A673 (cell line): ENCODE measurements around the gene TMEM150C. TPM values are rescaled to one million over a fixed set of nuclear protein-coding genes. Genes with fewer than 3 reads are reported as not detected.

ENCODE experiments used
- BruUV-seq: library from RNA; stranded (reverse); fragments of 400-500 nt; replicated peaks from 2 replicates; lab custom pipeline; 2021; lab: Mats Ljungman, UMichigan
- CTCF ChIA-PET: fragments of 300-600 bp; sonication (Branson Sonifier 250); formaldehyde crosslinking; loops from one replicate; lab custom pipeline; 2022; ENCODE audit warnings: antibody characterized with exemption; lab: Charles Lee
- POLR2A ChIA-PET: fragments of 300-600 bp; sonication (Branson Sonifier 250); formaldehyde crosslinking; loops from one replicate; lab custom pipeline; 2022; ENCODE audit warnings: antibody characterized with exemption; ENCODE audit not compliant: low non-redundant PET; lab: Charles Lee
- DNase-seq: peaks from one replicate; pipeline ENCODE4 v3.0.0-alpha.2; 2015; ENCODE audit warnings: low spot score
- H3K27ac ChIP-seq: fragments of 200-600 bp; sonication (generic); 2 replicates; pipeline ENCODE4 v1.5.1; 2016; ENCODE audit warnings: mixed run types, low read depth, mild to moderate bottlenecking, mixed read lengths, antibody characterized with exemption, low read length; ENCODE audit not compliant: poor library complexity, severe bottlenecking
- H3K27me3 ChIP-seq: fragments of 200-600 bp; sonication (generic); replicated peaks from 2 replicates; pipeline ENCODE4 v1.6.1; 2017; ENCODE audit warnings: mixed run types, low read depth, mild to moderate bottlenecking, mixed read lengths, antibody characterized with exemption, low read length; ENCODE audit not compliant: insufficient read depth, poor library complexity
- H3K36me3 ChIP-seq: fragments of 200-600 bp; sonication (generic); 2 replicates; pipeline ENCODE4 v1.6.1; 2016; ENCODE audit warnings: mixed run types, mild to moderate bottlenecking, mixed read lengths, antibody characterized with exemption, low read length; ENCODE audit not compliant: insufficient read depth, poor library complexity, severe bottlenecking
- H3K4me1 ChIP-seq: fragments of 200-600 bp; sonication (generic); 2 replicates; pipeline ENCODE4 v1.6.1; 2017; ENCODE audit warnings: mixed run types, mild to moderate bottlenecking, mixed read lengths, antibody characterized with exemption, low read length; ENCODE audit not compliant: insufficient read depth, poor library complexity, severe bottlenecking
- H3K4me3 ChIP-seq: fragments of 200-600 bp; sonication (generic); 2 replicates; pipeline ENCODE4 v1.5.1; 2016; ENCODE audit warnings: low read depth, mixed run types, mild to moderate bottlenecking, mixed read lengths, low read length; ENCODE audit not compliant: poor library complexity, severe bottlenecking
- H3K9me3 ChIP-seq: fragments of 200-600 bp; sonication (generic); 2 replicates; pipeline ENCODE4 v1.6.1; 2016; ENCODE audit warnings: mixed run types, low read depth, mild to moderate bottlenecking, mixed read lengths, antibody characterized with exemption, low read length; ENCODE audit not compliant: poor library complexity, severe bottlenecking
- CTCF ChIP-seq: fragments of 300-800, 200-600 bp; sonication (generic); conservative IDR thresholded peaks from 2 replicates; pipeline ENCODE4 v1.5.1; 2017; ENCODE audit warnings: low read depth, mild to moderate bottlenecking, antibody characterized with exemption, low read length, moderate library complexity, mixed read lengths
- EZH2 ChIP-seq: fragments of 200-600 bp; sonication (generic); IDR thresholded peaks from 2 replicates; pipeline ENCODE4 v1.6.1; 2017; ENCODE audit warnings: borderline replicate concordance, low read depth, mild to moderate bottlenecking, mixed read lengths, antibody characterized with exemption, low read length; ENCODE audit not compliant: poor library complexity, severe bottlenecking
- intact Hi-C: fragments of 100-400 bp; cut with micrococcal nuclease; formaldehyde crosslinking; loops from one replicate; pipeline ENCODE4 v1.10.0; 2022; ENCODE audit not compliant: unreplicated experiment
- total RNA-seq: library from RNA; stranded (reverse); gene quantifications from 2 replicates; pipeline ENCODE4 v1.2.3, GENCODE V29; 2021

TMEM150C gene
- total RNA-seq, 1 experiment from 2014 or later, result 0.34 TPM

- Histone ChIP-seq H3K27ac (no peak overlapping the region), H3K4me3 (no peak overlapping the region), H3K4me1 (no peaks in the 10 kb centered on the region), H3K9me3 (no peaks in the 10 kb centered on the region), H3K27me3 (no peaks in the 10 kb centered on the region), H3K36me3 (no peaks in the 10 kb centered on the region)
- ChIA-PET POLR2A (no interaction called here), CTCF (no interaction called here)
- DNase-seq, result no peak
- TF ChIP-seq CTCF (no peak), EZH2 (no peak)
- no TSS peak for BruUV-seq
- intact Hi-C loops, result no loop called here
These were observed 67.9 kb downstream of the TMEM150C start for GRCh38 chr4:82493721-82494425.

GRCh38 chr4:82491251-82491960 is 70.4 kb downstream of the TMEM150C start:
- H3K27ac ChIP-seq, result no peak overlapping the region
- CTCF ChIA-PET, result no interaction called here
- BruUV-seq, result no TSS peak
- no peaks in the 10 kb centered on the region for H3K36me3 ChIP-seq
- POLR2A ChIA-PET, result no interaction called here
- DNase-seq, result no peak
- no peaks in the 10 kb centered on the region for H3K27me3 ChIP-seq
- H3K4me3 ChIP-seq, result no peak overlapping the region
- intact Hi-C loops, result no loop called here
- no peaks in the 10 kb centered on the region for H3K9me3 ChIP-seq
- H3K4me1 ChIP-seq, result no peaks in the 10 kb centered on the region
- no peak for TF ChIP-seq CTCF
- no peak for TF ChIP-seq EZH2

GRCh38 chr4:82489987-82490386 is 71.8 kb downstream of the TMEM150C start:
- CTCF ChIA-PET, result no interaction called here
- DNase-seq, result no peak
- intact Hi-C loops, result no loop called here
- Histone ChIP-seq H3K4me1 (no peaks in the 10 kb centered on the region), H3K9me3 (no peaks in the 10 kb centered on the region), H3K4me3 (no peak overlapping the region), H3K36me3 (no peaks in the 10 kb centered on the region), H3K27me3 (no peaks in the 10 kb centered on the region), H3K27ac (no peak overlapping the region)
- no peak for TF ChIP-seq CTCF
- no peak for TF ChIP-seq EZH2
- POLR2A ChIA-PET, result no interaction called here
- no TSS peak for BruUV-seq
